ENCODE data around the gene DENND10.
"Not testable (repeated sequence)": the region's sequence is repeated elsewhere in the genome, so short reads cannot be mapped to it uniquely, and the experiment has no call there.

DENND10 gene

GRCh38 chr10:119132521-119133345 is 28.8 kb downstream of the DENND10 start:
- peak in 33 of 56 donors; percentile 2 to 72 (median 28) for DNase-seq

- DNase-seq: no peak
These were observed 30.0 kb downstream of the DENND10 start for GRCh38 chr10:119133949-119134348.

GRCh38 chr10:119135513-119135881 is 31.6 kb downstream of the DENND10 start:
- no peak for DNase-seq

- DNase-seq: no peak
These were observed 32.2 kb downstream of the DENND10 start for GRCh38 chr10:119136084-119136483.

- not testable (repeated sequence) for DNase-seq
These were observed 34.0 kb downstream of the DENND10 start for GRCh38 chr10:119137878-119138277.

- no peak for DNase-seq
These were observed 34.7 kb downstream of the DENND10 start for GRCh38 chr10:119138346-119139306.

- peak in 14 of 56 donors; percentile 4 to 36 (median 14) for DNase-seq
These were observed 35.7 kb downstream of the DENND10 start for GRCh38 chr10:119139464-119140067.

- no peak for DNase-seq
These were observed 36.8 kb downstream of the DENND10 start for GRCh38 chr10:119140603-119141245.

GRCh38 chr10:119143657-119144056 is 39.7 kb downstream of the DENND10 start:
- no peak for DNase-seq

- DNase-seq: no peak
These were observed 45.2 kb downstream of the DENND10 start for GRCh38 chr10:119149157-119149556.

GRCh38 chr10:119149729-119150128 is 45.8 kb downstream of the DENND10 start:
- no peak for DNase-seq

- not testable (repeated sequence) for DNase-seq
These were observed 47.7 kb downstream of the DENND10 start for GRCh38 chr10:119151601-119152000.

GRCh38 chr10:119153041-119153440 is 49.1 kb downstream of the DENND10 start:
- DNase-seq: no peak

- no peak for DNase-seq
These were observed 49.7 kb downstream of the DENND10 start for GRCh38 chr10:119153661-119154060.

GRCh38 chr10:119159332-119159731 is 55.4 kb downstream of the DENND10 start:
- DNase-seq: no peak

- DNase-seq: peak in 4 of 56 donors; percentile 3 to 28 (median 15)
These were observed 58.0 kb downstream of the DENND10 start for GRCh38 chr10:119161680-119162451.

- DNase-seq: no peak
These were observed 58.7 kb downstream of the DENND10 start for GRCh38 chr10:119162452-119163092.

GRCh38 chr10:119165171-119166117 is 61.5 kb downstream of the DENND10 start, which contains the start of gene SFXN4:
SFXN4 (minus strand) TSS chr10:119165714; CDS start chr10:119165647, 67 bp downstream.
- DNase-seq: peak; percentile 26 to 90 (median 80)

Measured in amygdala (tissue), 56 donors.